H1 (cell line): ENCODE results near the gene CHAD. TPM values are rescaled to one million over a fixed set of nuclear protein-coding genes. Genes with fewer than 3 reads are reported as not detected.

Experiments
- CTCF ChIA-PET: fragments of 300-600 bp; sonication (Branson Sonifier 250); formaldehyde crosslinking; loops from one replicate; lab custom pipeline; 2021; ENCODE audit not compliant: partially characterized antibody; lab: Charles Lee
- POLR2A ChIA-PET: fragments of 300-600 bp; sonication (Branson Sonifier 250); formaldehyde crosslinking; loops from one replicate; lab custom pipeline; 2021; ENCODE audit warnings: inconsistent platforms; ENCODE audit not compliant: partially characterized antibody; lab: Charles Lee
- DNase-seq, 2 experiments: peaks; one replicate each; pipeline versions ENCODE4 v3.0.0 to v3.0.0-alpha.2; 2010 to 2022; ENCODE audit warnings: low spot score in 2 of 2, low read depth in 1 of 2, mixed read lengths in 1 of 2
- FAIRE-seq: peaks from 2 replicates; lab custom pipeline; 2011; peaks lifted over from hg19 to GRCh38; lab: Jason Lieb, UNC
- H2AFZ ChIP-seq: 2 replicates; pipeline ENCODE4 v1.8.1; 2012; ENCODE audit warnings: low read length, inconsistent platforms
- H2AK5ac ChIP-seq: 2 replicates; pipeline ENCODE4 v1.6.1; 2013; ENCODE audit warnings: low read depth, low read length
- H2BK120ac ChIP-seq: replicated peaks from 2 replicates; pipeline ENCODE3; 2013; ENCODE audit warnings: low read depth, low read length, inconsistent platforms
- H2BK12ac ChIP-seq: 2 replicates; pipeline ENCODE4 v1.6.1; 2013; ENCODE audit warnings: low read depth, low read length
- H2BK15ac ChIP-seq: 2 replicates; pipeline ENCODE4 v1.6.1; 2013; ENCODE audit warnings: low read length
- H2BK20ac ChIP-seq: 2 replicates; pipeline ENCODE4 v1.6.1; 2013; ENCODE audit warnings: low read length
- H2BK5ac ChIP-seq: 2 replicates; pipeline ENCODE4 v1.6.1; 2013; ENCODE audit warnings: low read depth, low read length
- H3K14ac ChIP-seq: 2 replicates; pipeline ENCODE4 v1.6.1; 2013; ENCODE audit warnings: inconsistent platforms; ENCODE audit not compliant: insufficient read length
- H3K18ac ChIP-seq: 2 replicates; pipeline ENCODE4 v1.6.1; 2013; ENCODE audit warnings: low read length; ENCODE audit errors: extremely low read depth
- H3K23ac ChIP-seq: 2 replicates; pipeline ENCODE4 v1.6.1; 2013; ENCODE audit warnings: inconsistent platforms; ENCODE audit not compliant: insufficient read length
- H3K23me2 ChIP-seq: 2 replicates; pipeline ENCODE4 v1.6.1; 2013; ENCODE audit warnings: low read depth, low read length
- H3K27ac ChIP-seq: 2 replicates; pipeline ENCODE4 v1.6.1; 2011; ENCODE audit warnings: low read depth, low read length, inconsistent platforms
- H3K27me3 ChIP-seq, 4 experiments: replicated peaks in 1 of 4; 1 replicate in 1 of 4; 2 replicates in 3 of 4; pipeline versions ENCODE4 v1.6.1 to v1.8.1; 2011 to 2013; ENCODE audit warnings: low read length in 3 of 4, mild to moderate bottlenecking in 3 of 4, inconsistent platforms in 2 of 4, mixed read lengths in 2 of 4, moderate library complexity in 1 of 4; ENCODE audit not compliant: control insufficient read depth in 3 of 4, insufficient read depth in 3 of 4; ENCODE audit errors: extremely low read depth in 1 of 4
- H3K36me3 ChIP-seq, 4 experiments: 2 replicates each; pipeline versions ENCODE4 v1.6.1 to v1.8.1; 2011 to 2013; ENCODE audit warnings: mild to moderate bottlenecking in 4 of 4, low read length in 3 of 4, moderate library complexity in 2 of 4, control low read depth in 1 of 4, inconsistent platforms in 1 of 4; ENCODE audit not compliant: insufficient read depth in 4 of 4, control insufficient read depth in 2 of 4
- H3K4ac ChIP-seq: replicated peaks from 2 replicates; pipeline ENCODE3; 2013; ENCODE audit warnings: low read length, low read depth, mixed read lengths, inconsistent platforms; ENCODE audit not compliant: insufficient read length
- H3K4me1 ChIP-seq, 4 experiments: replicated peaks in 1 of 4; 1 replicate in 1 of 4; 2 replicates in 3 of 4; pipeline versions ENCODE4 v1.6.1 to v1.8.1; 2011 to 2013; ENCODE audit warnings: low read length in 3 of 4, inconsistent platforms in 2 of 4, mixed read lengths in 1 of 4; ENCODE audit not compliant: insufficient read depth in 4 of 4, control insufficient read depth in 3 of 4
- H3K4me2 ChIP-seq, 2 experiments: 2 replicates each; pipeline versions ENCODE4 v1.6.1 to v1.8.1; 2011 to 2013; ENCODE audit warnings: low read depth in 2 of 2, low read length in 2 of 2, control low read depth in 1 of 2, inconsistent platforms in 1 of 2, mild to moderate bottlenecking in 1 of 2; ENCODE audit not compliant: insufficient read depth in 1 of 2
- H3K4me3 ChIP-seq, 4 experiments: fragments of 200-600, 300-600 bp in 1 of 4; sonication (generic), shearing (Covaris generic), sonication (Bioruptor Twin) in 1 of 4; 2 replicates each; pipeline versions ENCODE4 v1.5.1 to v1.8.1; 2011 to 2016; ENCODE audit warnings: low read length in 4 of 4, low read depth in 3 of 4, control low read depth in 2 of 4, inconsistent platforms in 2 of 4, mild to moderate bottlenecking in 2 of 4, mixed read lengths in 1 of 4, moderate library complexity in 1 of 4; ENCODE audit not compliant: insufficient read depth in 2 of 4; ENCODE audit errors: extremely low read depth in 1 of 4
- H3K56ac ChIP-seq: replicated peaks from 2 replicates; pipeline ENCODE3; 2013; ENCODE audit warnings: low read depth, mild to moderate bottlenecking, mixed read lengths, low read length, inconsistent platforms; ENCODE audit not compliant: insufficient read length
- H3K79me1 ChIP-seq: 2 replicates; pipeline ENCODE4 v1.6.1; 2013; ENCODE audit warnings: low read depth, low read length, control low read depth
- H3K79me2 ChIP-seq, 2 experiments: 2 replicates each; pipeline versions ENCODE4 v1.6.1 to v1.8.1; 2012 to 2013; ENCODE audit warnings: low read length in 2 of 2, mild to moderate bottlenecking in 2 of 2, inconsistent platforms in 1 of 2; ENCODE audit not compliant: insufficient read depth in 2 of 2, control insufficient read depth in 1 of 2
- H3K9ac ChIP-seq, 4 experiments: replicated peaks in 1 of 4; 1 replicate in 1 of 4; 2 replicates in 3 of 4; pipeline versions ENCODE4 v1.6.1 to v1.8.1; 2011 to 2013; ENCODE audit warnings: low read depth in 3 of 4, low read length in 3 of 4, control low read depth in 2 of 4, mild to moderate bottlenecking in 2 of 4, moderate library complexity in 2 of 4, inconsistent platforms in 1 of 4; ENCODE audit errors: extremely low read depth in 1 of 4
- H3K9me3 ChIP-seq, 2 experiments: 2 replicates each; pipeline versions ENCODE4 v1.6.1 to v1.8.1; 2012 to 2013; ENCODE audit warnings: mild to moderate bottlenecking in 2 of 2, moderate library complexity in 2 of 2, control low read depth in 1 of 2, inconsistent platforms in 1 of 2, low read depth in 1 of 2, low read length in 1 of 2, mixed read lengths in 1 of 2; ENCODE audit not compliant: insufficient read depth in 2 of 2
- H4K20me1 ChIP-seq, 2 experiments: replicated peaks in 1 of 2; 2 replicates each; pipeline versions ENCODE3 to v1.8.1; 2011 to 2013; ENCODE audit warnings: inconsistent platforms in 2 of 2, low read length in 2 of 2, mild to moderate bottlenecking in 1 of 2; ENCODE audit not compliant: insufficient read depth in 2 of 2, control insufficient read depth in 1 of 2
- H4K5ac ChIP-seq: 2 replicates; pipeline ENCODE4 v1.6.1; 2013; ENCODE audit warnings: low read length, low read depth, mixed read lengths, inconsistent platforms; ENCODE audit not compliant: insufficient read length
- H4K8ac ChIP-seq: 2 replicates; pipeline ENCODE4 v1.8.0; 2013; ENCODE audit warnings: mild to moderate bottlenecking, moderate library complexity, low read length, inconsistent platforms; ENCODE audit not compliant: insufficient read depth; ENCODE audit errors: extremely low read depth
- H4K91ac ChIP-seq: replicated peaks from 2 replicates; pipeline ENCODE3; 2013; ENCODE audit warnings: low read length, mixed read lengths, inconsistent platforms; ENCODE audit not compliant: insufficient read length
- BACH1 ChIP-seq: IDR thresholded peaks from 2 replicates; pipeline ENCODE4 v1.6.1; 2012; ENCODE audit warnings: low read length, improper control_type of control experiment
- BCL11A ChIP-seq, 2 experiments: IDR thresholded peaks; one replicate each; pipeline ENCODE4 v1.6.1; 2011; ENCODE audit warnings: low read depth in 2 of 2, low read length in 2 of 2, mild to moderate bottlenecking in 2 of 2
- CTBP2 ChIP-seq: IDR thresholded peaks from 2 replicates; pipeline ENCODE4 v1.7.0; 2011; ENCODE audit warnings: borderline replicate concordance, mild to moderate bottlenecking, moderate library complexity, mixed read lengths, low read length; ENCODE audit not compliant: insufficient read depth, insufficient read length
- E2F6 ChIP-seq: IDR thresholded peaks from 2 replicates; pipeline ENCODE4 v1.6.1; 2012; ENCODE audit warnings: inconsistent platforms
- KDM1A ChIP-seq: fragments of 200-600, 300-600 bp; sonication (generic); IDR thresholded peaks from 2 replicates; pipeline ENCODE4 v1.7.1; 2016; ENCODE audit warnings: mild to moderate bottlenecking, low read length, borderline replicate concordance
- TCF12 ChIP-seq: IDR thresholded peaks from 2 replicates; pipeline ENCODE4 v1.6.1; 2011; ENCODE audit warnings: low read depth, mild to moderate bottlenecking, low read length
- WGBS, 2 experiments: shearing (Covaris generic) in 1 of 2; methylation state at CpG; one replicate each; pipeline versions ENCODE4 v1.1.6 to v1.1.7; 2013 to 2015; ENCODE audit warnings: low lambda C conversion rate in 2 of 2, mixed read lengths in 2 of 2, inconsistent platforms in 1 of 2, low coverage in 1 of 2, missing lambda C conversion rate in 1 of 2; ENCODE audit not compliant: insufficient replicate concordance in 2 of 2, insufficient coverage in 1 of 2, insufficient read length in 1 of 2; ENCODE audit errors: extremely low coverage in 1 of 2, missing lambda C conversion rate in 1 of 2; 5-methylcytosine and 5-hydroxymethylcytosine counted together
- polyA plus RNA-seq, 7 experiments: library from polyadenylated mRNA; depleted of rRNA in 3 of 7; stranded (reverse) in 5 of 7; unstranded in 2 of 7; fragments of >200 nt in 5 of 7; fragments of 200-250 nt in 2 of 7; gene quantifications; 1 replicate in 5 of 7; 2 replicates in 1 of 7; 4 replicates in 1 of 7; pipeline versions ENCODE4 v1.2.1 to v1.2.3, GENCODE V29; 2011 to 2013; ENCODE audit warnings: missing spikeins in 2 of 7, mixed read lengths in 2 of 7
- total RNA-seq: library from RNA; stranded (reverse); fragmentation: NEBNext Ultra II Directional; extraction: Animal tissue kit (Norgen Biotek cat#: 25700); gene quantifications from 2 replicates; pipeline ENCODE4 v1.2.1, GENCODE V29; 2021
- TF ChIP-seq, protein P1 (sequence below): IDR thresholded peaks from 2 replicates; pipeline ENCODE4 v1.6.1; 2011; ENCODE audit warnings: low read depth, mild to moderate bottlenecking, low read length; ENCODE audit not compliant: insufficient read depth

Gene CHAD
- total and polyA plus RNA-seq, 2 of the 8 experiments (the other 6 are each of a cell fraction or from before 2014, with no cell fraction given) = 0.03 TPM; not detected in 1

- Histone ChIP-seq H3K36me3 (no peaks in the 10 kb centered on the region; a peak in 1 of 8 replicates), H2AK5ac (no peak overlapping the region), H3K56ac (no peak overlapping the region), H4K20me1 (peaks cover 0 to 12% of the 10 kb centered on the region in 2 experiments), H3K79me1 (no peaks in the 10 kb centered on the region), H2BK5ac (no peak overlapping the region), H3K18ac (no peak overlapping the region), H2AFZ (no peak overlapping the region), H3K9me3 (no peaks in the 10 kb centered on the region), H3K27me3 (peaks cover 8 to 39% (median 27%) of the 10 kb centered on the region in 4 experiments; a peak in 6 of 7 replicates), H3K4me3 (no peak overlapping the region), H3K27ac (no peak overlapping the region), H3K4me2 (no peak overlapping the region), H3K23ac (no peak overlapping the region), H3K9ac (no peak overlapping the region), H3K14ac (no peak overlapping the region), H2BK120ac (no peak overlapping the region), H2BK15ac (no peak overlapping the region), H2BK12ac (no peak overlapping the region), H3K79me2 (no peaks in the 10 kb centered on the region), H3K4ac (no peak overlapping the region), H4K8ac (no peak overlapping the region), H4K91ac (no peak overlapping the region), H2BK20ac (no peak overlapping the region), H3K4me1 (peaks cover 0 to 17% (median 7%) of the 10 kb centered on the region in 4 experiments; a peak in 6 of 7 replicates), H4K5ac (no peak overlapping the region), H3K23me2 (peaks cover 7% of the 10 kb centered on the region; the same call in 1 of the 2 replicates)
- 84% methylated on average over 9 of the region's 9 CpGs; no CpG with 5 or more reads in 1 of the 2 experiments for WGBS, 2 experiments
- FAIRE-seq (no peak), DNase-seq (no peak)
- POLR2A ChIA-PET = interaction anchor here (1.5 kb wide), 1 partner anchor 9 kb away, joined by 3 read pairs; no protein-coding TSS in a partner anchor
- TF ChIP-seq BACH1 = no peak
- no peak for TF ChIP-seq KDM1A
- TF ChIP-seq E2F6 = no peak
- TF ChIP-seq, protein P1, sequence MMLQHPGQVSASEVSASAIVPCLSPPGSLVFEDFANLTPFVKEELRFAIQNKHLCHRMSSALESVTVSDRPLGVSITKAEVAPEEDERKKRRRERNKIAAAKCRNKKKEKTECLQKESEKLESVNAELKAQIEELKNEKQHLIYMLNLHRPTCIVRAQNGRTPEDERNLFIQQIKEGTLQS = no peak
- TF ChIP-seq BCL11A (IDR thresholded peaks at IDR 0.05; ENCODE audit: low read depth in 2 of 2, low read length in 2 of 2) = no peak
- no peak for TF ChIP-seq CTBP2
- TF ChIP-seq TCF12 = no peak
- CTCF ChIA-PET = interaction anchor here (0.6 to 1.7 kb wide), 2 partner anchors 12 to 439 kb away, joined by 3 to 4 read pairs; no protein-coding TSS in a partner anchor
Measured at GRCh38 chr17:50466371-50467113, 2.1 kb downstream of the CHAD start.
